Omental fat pad (tissue), 4 donors: ENCODE data around the gene MYDGF. TPM values are rescaled to one million over a fixed set of nuclear protein-coding genes. Genes with fewer than 3 reads are reported as not detected.

Source experiments
- ATAC-seq: fragments of 150-250 bp; one replicate; pipeline ENCODE4 v1.9.1; 2016; ENCODE audit warnings: mild to moderate bottlenecking, moderate library complexity; ENCODE audit not compliant: low FRiP score
- DNase-seq: peaks from one replicate; pipeline ENCODE4 v3.0.0-alpha.2; 2019; ENCODE audit warnings: low spot score
- CTCF ChIP-seq, 3 donors: fragments of 450-650 bp; IDR thresholded peaks; one replicate each; pipeline ENCODE4 v1.5.1; 2016 to 2017; ENCODE audit warnings: antibody characterized with exemption in 3 of 3, mild to moderate bottlenecking in 3 of 3, moderate library complexity in 2 of 3
- total RNA-seq, 4 donors: library from RNA; depleted of rRNA; stranded (reverse); fragments of >200 nt; gene quantifications; one replicate each; pipeline ENCODE4 v1.1.0, GENCODE V29; 2016

The MYDGF gene
- total RNA-seq, 4 donors from 2014 or later: 25.7 to 59.2 (median 51.6) TPM

- DNase-seq (no peak), ATAC-seq (no peak)
- no peak for TF ChIP-seq CTCF (IDR thresholded peaks at IDR 0.05)
Measured at GRCh38 chr19:4653793-4654436, 16.2 kb downstream of the MYDGF start.

GRCh38 chr19:4652075-4652474 lies 18.1 kb downstream of the MYDGF start:
- no peak for TF ChIP-seq CTCF (IDR thresholded peaks at IDR 0.05)
- DNase-seq: no peak

GRCh38 chr19:4650159-4650558 lies 20.0 kb downstream of the MYDGF start:
- no peak for TF ChIP-seq CTCF (IDR thresholded peaks at IDR 0.05)
- no peak for ATAC-seq
- DNase-seq: no peak

More at GRCh38 chr19:4652075-4652474, 18.1 kb downstream of the MYDGF start:
- ATAC-seq: no peak

GRCh38 chr19:4649392-4650047 lies 20.6 kb downstream of the MYDGF start:
- ATAC-seq: no peak
- DNase-seq: no peak
- no peak for TF ChIP-seq CTCF (IDR thresholded peaks at IDR 0.05)

DNA sequence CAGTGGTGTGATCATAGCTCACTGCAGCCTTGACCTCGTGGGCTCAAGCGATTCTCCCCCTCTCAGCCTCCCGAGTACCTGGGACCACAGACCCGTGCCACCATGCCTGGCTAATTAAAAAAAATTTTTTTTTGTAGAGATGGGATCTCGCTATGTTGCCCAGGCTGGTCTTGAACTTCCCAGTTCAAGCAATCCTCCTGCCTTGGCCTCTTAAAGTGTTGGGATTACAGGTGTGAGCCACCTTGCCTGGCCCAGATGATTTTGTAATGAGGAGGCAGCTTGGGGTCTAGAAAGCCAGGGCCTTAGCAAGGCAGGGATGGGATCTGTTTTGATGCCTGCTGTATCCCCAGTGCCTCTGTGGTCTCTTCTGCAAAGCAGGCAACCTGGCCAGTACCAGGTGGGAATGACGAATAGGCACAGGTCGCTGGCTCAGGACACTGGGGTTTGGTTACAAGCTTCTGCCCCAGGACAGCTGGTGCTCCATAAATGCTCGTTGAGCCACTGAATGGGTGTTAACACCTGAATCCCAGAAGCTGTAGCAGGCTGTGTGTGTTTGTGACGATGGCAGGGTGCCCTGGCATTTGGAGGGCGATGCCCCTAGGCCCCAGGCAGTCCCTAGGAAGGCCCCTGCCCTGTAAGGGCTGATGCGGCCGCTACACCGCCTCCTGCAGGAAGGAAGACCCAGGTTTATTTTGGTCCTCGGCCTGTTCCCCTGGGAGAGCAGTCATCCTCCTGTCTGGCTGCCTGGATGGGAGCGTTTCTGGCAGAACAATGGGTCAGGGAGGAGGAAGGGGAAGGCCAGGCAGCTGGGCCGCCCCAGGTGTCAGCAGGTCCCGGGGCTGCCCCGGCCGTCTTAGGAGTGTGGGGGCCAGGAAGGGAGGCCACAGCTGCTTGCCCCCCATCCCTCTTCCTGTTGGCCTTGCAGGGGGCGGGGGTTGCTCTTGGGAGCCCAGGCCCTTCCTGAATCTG lies 22.2 kb downstream of the MYDGF start:
- DNase-seq (no peak), ATAC-seq (no peak)

GRCh38 chr19:4645718-4646117 lies 24.4 kb downstream of the MYDGF start:
- no peak for TF ChIP-seq CTCF (IDR thresholded peaks at IDR 0.05)
- ATAC-seq: no peak
- no peak for DNase-seq

More for the DNA sequence above, 22.2 kb downstream of the MYDGF start:
- no peak for TF ChIP-seq CTCF (IDR thresholded peaks at IDR 0.05)
